Measurements from ENCODE around the gene GRHL1.

GRHL1 gene

GRCh38 chr2:10043906-10044601 is 92.6 kb downstream of the GRHL1 start:
- ATAC-seq, result peak; percentile 75 to 79

DNA sequence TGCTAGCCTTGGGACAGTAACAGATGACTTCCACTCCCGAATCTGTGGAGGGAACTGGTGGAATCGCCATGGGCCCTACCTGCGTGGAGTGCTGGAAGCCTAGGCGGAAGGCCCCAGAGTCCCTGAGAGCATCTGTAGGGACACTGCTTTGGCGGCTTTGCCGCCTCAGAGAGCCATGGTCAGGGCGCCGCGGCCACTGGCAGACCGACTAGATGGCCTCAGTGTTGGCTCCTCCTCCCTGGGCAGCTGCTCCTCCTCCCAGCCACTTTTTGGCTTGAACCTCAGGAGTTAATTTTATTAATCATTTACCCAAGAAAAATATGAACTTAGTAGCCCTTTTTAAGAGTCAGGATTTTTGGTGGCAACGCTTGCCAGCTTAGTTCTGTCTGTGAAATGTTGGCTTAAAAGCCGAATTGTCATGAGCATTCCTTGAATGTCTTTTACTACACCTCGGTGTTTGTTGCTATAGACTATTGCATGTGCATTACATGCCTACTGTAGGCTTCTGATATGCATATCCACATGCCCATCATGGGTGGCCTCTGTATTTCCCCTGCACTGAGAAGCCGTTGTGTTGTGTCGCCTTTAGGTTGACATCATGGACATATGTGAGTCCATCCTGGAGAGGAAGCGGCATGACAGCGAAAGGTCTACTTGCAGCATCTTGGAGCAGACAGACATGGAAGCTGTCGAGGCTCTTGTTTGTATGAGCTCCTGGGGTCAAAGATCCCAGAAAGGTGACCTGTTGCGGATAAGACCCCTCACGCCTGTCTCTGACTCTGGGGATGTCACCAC is 94.3 kb downstream of the GRHL1 start:
- no peak for ATAC-seq

- no peak for ATAC-seq
Observed at GRCh38 chr2:10046931-10047330, 95.4 kb downstream of the GRHL1 start.

DNA sequence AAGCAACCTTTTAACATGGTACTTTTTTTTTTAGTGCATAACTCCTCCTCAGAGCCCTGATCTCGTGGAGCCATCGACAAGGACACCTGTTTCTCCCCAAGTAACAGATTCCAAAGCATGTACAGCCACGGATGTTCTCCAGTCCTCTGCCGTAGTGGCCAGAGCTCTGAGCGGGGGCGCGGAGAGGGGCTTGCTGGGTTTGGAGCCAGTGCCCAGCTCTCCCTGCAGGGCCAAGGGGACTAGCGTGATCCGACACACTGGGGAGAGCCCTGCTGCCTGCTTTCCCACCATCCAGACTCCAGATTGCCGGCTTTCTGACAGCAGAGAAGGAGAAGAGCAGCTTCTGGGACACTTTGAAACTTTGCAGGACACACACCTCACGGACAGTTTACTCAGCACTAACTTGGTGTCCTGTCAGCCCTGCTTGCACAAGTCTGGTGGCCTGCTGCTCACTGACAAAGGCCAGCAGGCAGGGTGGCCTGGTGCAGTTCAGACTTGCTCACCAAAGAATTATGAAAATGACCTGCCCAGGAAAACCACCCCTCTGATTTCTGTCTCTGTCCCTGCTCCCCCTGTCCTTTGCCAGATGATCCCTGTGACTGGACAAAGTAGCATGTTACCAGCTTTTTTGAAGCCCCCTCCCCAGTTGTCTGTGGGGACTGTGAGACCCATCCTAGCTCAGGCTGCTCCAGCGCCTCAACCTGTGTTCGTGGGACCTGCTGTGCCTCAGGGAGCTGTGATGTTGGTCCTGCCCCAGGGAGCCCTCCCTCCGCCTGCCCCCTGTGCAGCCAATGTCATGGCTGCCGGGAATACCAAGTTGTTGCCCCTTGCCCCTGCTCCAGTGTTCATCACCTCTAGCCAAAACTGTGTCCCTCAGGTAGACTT is 96.4 kb downstream of the GRHL1 start:
- ATAC-seq, result no peak

GRCh38 chr2:10048501-10049171 is 97.1 kb downstream of the GRHL1 start:
- ATAC-seq, result no peak
